OCI-LY7 (cell line): ENCODE measurements around the gene RBM47.
"Not testable (repeated sequence)": the region's sequence is repeated elsewhere in the genome, so short reads cannot be mapped to it uniquely, and the experiment has no call there.

Source experiments
- CTCF ChIP-seq: fragments of 200-600 bp; sonication (generic); conservative IDR thresholded peaks from 2 replicates; pipeline ENCODE4 v1.5.1; 2014; ENCODE audit warnings: mild to moderate bottlenecking, antibody characterized with exemption, low read length, moderate library complexity, mixed read lengths
- EZH2phosphoT487 ChIP-seq: fragments of 200-600 bp; sonication (generic); IDR thresholded peaks from 2 replicates; pipeline ENCODE4 v1.6.1; 2018; ENCODE audit warnings: low read depth, borderline replicate concordance, mild to moderate bottlenecking, mixed run types, antibody characterized with exemption, low read length, moderate library complexity, mixed read lengths

- not testable (repeated sequence) for TF ChIP-seq CTCF, EZH2phosphoT487
These were observed 1.3 kb downstream of the RBM47 start for GRCh38 chr4:40628407-40628806.
